ENCODE data around the gene CHURC1. TPM values are rescaled to one million over a fixed set of nuclear protein-coding genes. Genes with fewer than 3 reads are reported as not detected.

The CHURC1 gene
- total RNA-seq, 1 donor from 2014 or later, result 40.0 TPM

DNA sequence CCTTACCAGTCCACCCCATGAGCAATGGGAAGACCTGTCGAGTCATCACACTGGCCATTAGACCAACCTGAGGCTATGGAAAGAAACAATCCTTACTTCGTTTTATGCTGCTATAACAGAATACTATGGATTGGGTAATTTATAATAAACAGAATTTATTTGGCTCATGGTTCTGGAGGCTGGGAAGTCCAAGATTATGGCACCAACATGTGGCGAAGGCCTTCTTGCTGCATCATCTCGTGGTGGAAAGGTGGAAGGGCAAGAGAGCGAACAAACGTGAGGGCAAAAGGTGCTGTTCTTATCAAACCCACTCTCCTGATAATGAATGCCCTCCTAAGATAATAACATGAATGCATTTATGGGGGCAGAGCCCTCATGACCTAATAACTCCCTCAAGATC lies 24.9 kb upstream of the CHURC1 start:
- Mint-ChIP-seq H3K4me1 (ENCODE audit: unreplicated experiment) (no peaks in the 10 kb centered on the region), H3K9me3 (no peaks in the 10 kb centered on the region), H3K27ac (no peak overlapping the region), H3K36me3 (no peaks in the 10 kb centered on the region), H3K4me3 (no peak overlapping the region), H3K27me3 (peaks cover 44% of the 10 kb centered on the region)
- TF ChIP-seq, protein P1, sequence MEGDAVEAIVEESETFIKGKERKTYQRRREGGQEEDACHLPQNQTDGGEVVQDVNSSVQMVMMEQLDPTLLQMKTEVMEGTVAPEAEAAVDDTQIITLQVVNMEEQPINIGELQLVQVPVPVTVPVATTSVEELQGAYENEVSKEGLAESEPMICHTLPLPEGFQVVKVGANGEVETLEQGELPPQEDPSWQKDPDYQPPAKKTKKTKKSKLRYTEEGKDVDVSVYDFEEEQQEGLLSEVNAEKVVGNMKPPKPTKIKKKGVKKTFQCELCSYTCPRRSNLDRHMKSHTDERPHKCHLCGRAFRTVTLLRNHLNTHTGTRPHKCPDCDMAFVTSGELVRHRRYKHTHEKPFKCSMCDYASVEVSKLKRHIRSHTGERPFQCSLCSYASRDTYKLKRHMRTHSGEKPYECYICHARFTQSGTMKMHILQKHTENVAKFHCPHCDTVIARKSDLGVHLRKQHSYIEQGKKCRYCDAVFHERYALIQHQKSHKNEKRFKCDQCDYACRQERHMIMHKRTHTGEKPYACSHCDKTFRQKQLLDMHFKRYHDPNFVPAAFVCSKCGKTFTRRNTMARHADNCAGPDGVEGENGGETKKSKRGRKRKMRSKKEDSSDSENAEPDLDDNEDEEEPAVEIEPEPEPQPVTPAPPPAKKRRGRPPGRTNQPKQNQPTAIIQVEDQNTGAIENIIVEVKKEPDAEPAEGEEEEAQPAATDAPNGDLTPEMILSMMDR (conservative IDR thresholded peaks at IDR 0.05), result no peak
- DNase-seq (ENCODE audit: extremely low spot score, unreplicated experiment), result no peak

DNA sequence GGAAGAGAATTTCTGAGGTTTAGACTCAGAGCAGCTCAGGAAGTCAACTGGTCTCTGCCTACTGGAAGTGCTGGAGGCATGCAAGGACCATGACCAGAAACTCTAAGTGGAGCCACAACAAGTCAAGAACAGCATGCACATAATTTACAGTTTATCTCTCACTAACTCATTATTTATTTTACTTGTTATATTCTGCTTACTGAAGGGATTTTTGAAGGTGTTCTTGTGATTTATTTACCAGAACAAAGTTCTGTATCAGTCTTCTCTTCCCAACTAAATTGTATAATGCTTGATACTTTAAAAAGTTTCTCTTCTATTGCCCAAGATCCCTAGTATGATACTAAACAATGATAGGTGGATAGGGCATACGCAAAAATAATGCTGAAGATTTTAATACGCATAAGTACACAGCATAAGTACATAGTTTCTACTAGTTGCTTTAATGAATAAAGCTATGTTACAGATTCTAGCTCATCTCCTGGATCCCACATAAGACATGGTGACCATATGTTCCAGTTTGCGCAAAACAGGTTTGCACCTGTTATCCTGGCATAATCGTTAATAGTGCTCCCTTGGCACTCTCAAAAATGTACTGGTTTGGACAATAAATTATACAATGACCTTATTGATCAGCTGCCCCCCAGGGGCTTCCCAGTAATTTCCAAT lies 22.9 kb upstream of the CHURC1 start:
- DNase-seq (ENCODE audit: extremely low spot score, unreplicated experiment), result no peak
- H3K36me3 Mint-ChIP-seq, result no peaks in the 10 kb centered on the region
- TF ChIP-seq, protein P1 (conservative IDR thresholded peaks at IDR 0.05), result no peak
- no peak overlapping the region for H3K4me3 Mint-ChIP-seq
- peaks cover 26% of the 10 kb centered on the region for H3K27me3 Mint-ChIP-seq
- H3K27ac Mint-ChIP-seq, result no peak overlapping the region
- H3K4me1 Mint-ChIP-seq (ENCODE audit: unreplicated experiment), result no peaks in the 10 kb centered on the region
- no peaks in the 10 kb centered on the region for H3K9me3 Mint-ChIP-seq

DNA sequence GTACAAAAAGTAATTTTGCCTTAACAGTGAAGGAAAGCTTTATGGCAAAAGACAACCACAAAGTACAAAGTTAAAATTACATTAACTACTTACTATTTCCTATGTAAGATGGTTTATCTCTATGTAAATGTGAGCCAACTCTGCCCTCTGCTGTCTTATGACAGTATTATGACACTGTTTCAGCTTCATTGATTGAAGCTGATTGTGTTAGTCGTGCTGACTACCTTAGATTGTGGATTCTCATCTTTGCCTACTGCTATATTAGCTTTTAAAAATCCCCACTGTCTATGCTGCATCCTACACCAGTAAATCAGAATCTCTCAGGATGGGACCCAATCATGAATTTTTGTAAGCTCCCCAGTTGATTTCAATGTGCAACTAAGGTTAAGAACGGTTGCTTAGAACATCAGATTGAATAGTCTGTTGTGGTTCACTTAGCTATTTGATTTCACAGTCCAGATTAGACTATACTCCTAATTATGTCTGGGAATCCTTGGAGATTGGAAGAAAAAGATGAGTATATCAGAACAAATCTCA lies 22.3 kb upstream of the CHURC1 start:
- no peaks in the 10 kb centered on the region for H3K4me1 Mint-ChIP-seq (ENCODE audit: unreplicated experiment)
- no peak overlapping the region for H3K27ac Mint-ChIP-seq
- H3K27me3 Mint-ChIP-seq, result peaks cover 25% of the 10 kb centered on the region
- DNase-seq (ENCODE audit: extremely low spot score, unreplicated experiment), result no peak
- TF ChIP-seq, protein P1 (conservative IDR thresholded peaks at IDR 0.05), result peak; percentile 79
- no peaks in the 10 kb centered on the region for H3K9me3 Mint-ChIP-seq
- no peak overlapping the region for H3K4me3 Mint-ChIP-seq
- H3K36me3 Mint-ChIP-seq, result no peaks in the 10 kb centered on the region

DNA sequence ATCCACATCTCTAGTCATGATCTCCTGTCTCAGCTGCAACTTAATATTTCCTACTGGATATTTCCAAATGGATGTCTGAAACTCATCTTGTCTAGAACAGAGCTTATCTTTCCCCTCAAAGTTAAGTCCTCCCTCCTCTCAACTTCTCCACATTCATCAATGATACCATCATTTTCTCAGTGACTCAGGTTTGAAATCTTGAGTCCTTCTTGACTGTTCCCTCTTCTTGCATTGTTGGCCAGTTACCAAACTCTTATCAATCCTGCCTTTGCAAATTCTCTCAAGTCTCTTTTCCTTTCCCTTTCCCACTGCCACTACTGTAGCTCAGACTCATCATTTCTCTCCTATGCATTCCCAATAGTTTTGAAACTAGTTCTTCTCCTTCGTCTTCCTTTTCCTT lies 14.3 kb upstream of the CHURC1 start:
- Mint-ChIP-seq H3K4me1 (ENCODE audit: unreplicated experiment) (no peaks in the 10 kb centered on the region), H3K27me3 (peaks cover 27% of the 10 kb centered on the region), H3K36me3 (no peaks in the 10 kb centered on the region), H3K9me3 (no peaks in the 10 kb centered on the region), H3K4me3 (no peak overlapping the region), H3K27ac (no peak overlapping the region)
- no peak for DNase-seq (ENCODE audit: extremely low spot score, unreplicated experiment)
- TF ChIP-seq, protein P1 (conservative IDR thresholded peaks at IDR 0.05), result no peak

DNA sequence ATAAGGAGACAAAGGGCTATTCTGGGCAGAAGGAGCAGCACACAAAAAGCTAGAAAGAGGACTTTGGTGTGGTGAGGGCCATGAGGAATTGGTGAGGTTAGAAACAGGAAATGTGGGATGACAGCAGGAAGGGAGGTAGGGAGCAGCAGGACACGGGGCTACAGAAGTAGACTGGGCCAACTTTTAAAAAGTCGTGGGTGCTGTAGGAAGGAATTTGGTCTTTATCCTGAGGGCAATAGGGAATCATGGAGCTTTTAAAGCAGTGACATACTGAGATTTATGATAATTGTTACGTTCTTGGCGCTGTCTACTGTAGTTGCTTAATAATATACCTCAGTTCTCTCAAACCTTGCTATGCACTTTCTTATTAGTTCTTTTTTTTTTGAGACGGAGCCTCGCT lies 8.2 kb upstream of the CHURC1 start:
- Mint-ChIP-seq H3K4me3 (no peak overlapping the region), H3K4me1 (ENCODE audit: unreplicated experiment) (peaks cover 8% of the 10 kb centered on the region), H3K36me3 (no peaks in the 10 kb centered on the region), H3K27me3 (peaks cover 10% of the 10 kb centered on the region), H3K9me3 (no peaks in the 10 kb centered on the region), H3K27ac (no peak overlapping the region)
- DNase-seq (ENCODE audit: extremely low spot score, unreplicated experiment), result no peak
- TF ChIP-seq, protein P1 (conservative IDR thresholded peaks at IDR 0.05), result no peak
